IMR-90 (cell line): Measurements from ENCODE around the gene EML1. TPM values are rescaled to one million over a fixed set of nuclear protein-coding genes. Genes with fewer than 3 reads are reported as not detected.
A peak's percentile ranks its signal among the peaks of the same experiment; 100 is the strongest.

ENCODE experiments used
- ATAC-seq: fragments of 200-7000 bp; cut with Tn5 transposase; 2 replicates; pipeline ENCODE4 v1.9.1; 2020; ENCODE audit warnings: low read depth, mild to moderate bottlenecking, moderate library complexity
- BruUV-seq: library from RNA; stranded (reverse); fragments of 400-500 nt; replicated peaks from 2 replicates; lab custom pipeline; 2021; lab: Mats Ljungman, UMichigan
- CTCF ChIA-PET: fragments of 300-600 bp; formaldehyde crosslinking; extraction: SDS; loops from one replicate; lab custom pipeline; 2021; ENCODE audit warnings: antibody characterized with exemption; lab: Yijun Ruan, JAX
- POLR2A ChIA-PET: fragments of 300-600 bp; sonication (Branson Sonifier 250); formaldehyde crosslinking; loops from one replicate; lab custom pipeline; 2022; ENCODE audit warnings: antibody characterized with exemption; ENCODE audit not compliant: unreplicated experiment; lab: Charles Lee
- DNase-seq: peaks from one replicate; pipeline ENCODE4 v3.0.0; 2013
- H2AFZ ChIP-seq: replicated peaks from 2 replicates; pipeline ENCODE3; 2013; ENCODE audit warnings: low read length, mild to moderate bottlenecking; ENCODE audit not compliant: poor library complexity
- H2AK5ac ChIP-seq: 2 replicates; pipeline ENCODE4 v1.6.1; 2013; ENCODE audit warnings: low read depth, low read length, inconsistent platforms
- H2AK9ac ChIP-seq: replicated peaks from 2 replicates; pipeline ENCODE3; 2013; ENCODE audit warnings: mild to moderate bottlenecking, low read depth, low read length, moderate library complexity; ENCODE audit not compliant: poor library complexity
- H2BK120ac ChIP-seq: 2 replicates; pipeline ENCODE4 v1.6.1; 2013; ENCODE audit warnings: low read depth, low read length, inconsistent platforms
- H2BK15ac ChIP-seq: 3 replicates; pipeline ENCODE4 v1.6.1; 2013; ENCODE audit warnings: low read depth, low read length, inconsistent platforms
- H2BK20ac ChIP-seq: 2 replicates; pipeline ENCODE4 v1.6.1; 2013; ENCODE audit warnings: low read depth, mild to moderate bottlenecking, inconsistent platforms, low read length, moderate library complexity
- H2BK5ac ChIP-seq: 2 replicates; pipeline ENCODE4 v1.6.1; 2013; ENCODE audit warnings: mild to moderate bottlenecking, low read depth, low read length, inconsistent platforms; ENCODE audit not compliant: poor library complexity, severe bottlenecking
- H3K14ac ChIP-seq: replicated peaks from 2 replicates; pipeline ENCODE4 v1.6.1; 2013; ENCODE audit warnings: low read depth, low read length, inconsistent platforms
- H3K18ac ChIP-seq: 2 replicates; pipeline ENCODE4 v1.6.1; 2013; ENCODE audit warnings: low read depth, low read length, control low read depth
- H3K23ac ChIP-seq: 2 replicates; pipeline ENCODE4 v1.6.1; 2013; ENCODE audit warnings: low read depth, low read length, inconsistent platforms
- H3K27ac ChIP-seq: 2 replicates; pipeline ENCODE4 v1.5.1; 2013; ENCODE audit warnings: mild to moderate bottlenecking, control low read depth, low read length; ENCODE audit not compliant: insufficient read depth
- H3K27me3 ChIP-seq: 2 replicates; pipeline ENCODE4 v1.6.1; 2013; ENCODE audit warnings: low read length; ENCODE audit not compliant: control insufficient read depth, insufficient read depth
- H3K36me3 ChIP-seq: 2 replicates; pipeline ENCODE4 v1.6.1; 2013; ENCODE audit warnings: low read length, mixed read lengths; ENCODE audit not compliant: control insufficient read depth, insufficient read depth
- H3K4ac ChIP-seq: 2 replicates; pipeline ENCODE4 v1.6.1; 2013; ENCODE audit warnings: low read depth, low read length, inconsistent platforms
- H3K4me1 ChIP-seq: 2 replicates; pipeline ENCODE4 v1.6.1; 2013; ENCODE audit warnings: low read length, mixed read lengths; ENCODE audit not compliant: control insufficient read depth, insufficient read depth
- H3K4me2 ChIP-seq: 2 replicates; pipeline ENCODE4 v1.6.1; 2013; ENCODE audit warnings: low read depth, mild to moderate bottlenecking, control low read depth, low read length, moderate library complexity
- H3K4me3 ChIP-seq: 2 replicates; pipeline ENCODE4 v1.5.1; 2013; ENCODE audit warnings: low read depth, mild to moderate bottlenecking, control low read depth, low read length, moderate library complexity; ENCODE audit not compliant: insufficient read depth
- H3K56ac ChIP-seq: 2 replicates; pipeline ENCODE4 v1.6.1; 2013; ENCODE audit warnings: low read length, inconsistent platforms; ENCODE audit not compliant: insufficient read depth; ENCODE audit errors: extremely low read depth
- H3K79me1 ChIP-seq, 2 experiments: 2 replicates each; pipeline ENCODE4 v1.6.1; 2013; ENCODE audit warnings: low read length in 2 of 2, inconsistent platforms in 1 of 2, low read depth in 1 of 2
- H3K9ac ChIP-seq: 2 replicates; pipeline ENCODE4 v1.6.1; 2013; ENCODE audit warnings: low read depth, low read length, control low read depth
- H3K9me1 ChIP-seq: 2 replicates; pipeline ENCODE4 v1.6.1; 2013; ENCODE audit warnings: low read length, inconsistent platforms; ENCODE audit not compliant: insufficient read depth
- H3K9me3 ChIP-seq: 2 replicates; pipeline ENCODE4 v1.6.1; 2013; ENCODE audit warnings: low read length; ENCODE audit not compliant: control insufficient read depth, insufficient read depth
- H4K20me1 ChIP-seq: 2 replicates; pipeline ENCODE4 v1.6.1; 2013; ENCODE audit warnings: low read length, inconsistent platforms; ENCODE audit not compliant: insufficient read depth
- H4K5ac ChIP-seq: 2 replicates; pipeline ENCODE4 v1.6.1; 2013; ENCODE audit warnings: mild to moderate bottlenecking, low read depth, low read length, control low read depth
- H4K8ac ChIP-seq, 2 experiments: 2 replicates each; pipeline ENCODE4 v1.6.1; 2013; ENCODE audit warnings: low read depth in 2 of 2, low read length in 2 of 2, control low read depth in 1 of 2, inconsistent platforms in 1 of 2
- H4K91ac ChIP-seq: 2 replicates; pipeline ENCODE4 v1.6.1; 2013; ENCODE audit warnings: low read depth, low read length, inconsistent platforms; ENCODE audit not compliant: insufficient read depth
- CEBPB ChIP-seq: IDR thresholded peaks from 2 replicates; pipeline ENCODE4 v1.6.1; 2012; ENCODE audit warnings: low read depth, low read length, improper control_type of control experiment
- CHD1 ChIP-seq: IDR thresholded peaks from 2 replicates; pipeline ENCODE4 v1.6.1; 2012; ENCODE audit warnings: low read depth, low read length, improper control_type of control experiment
- MAFK ChIP-seq: IDR thresholded peaks from 2 replicates; pipeline ENCODE4 v1.6.1; 2012; ENCODE audit warnings: low read depth, low read length, improper control_type of control experiment
- MAZ ChIP-seq: IDR thresholded peaks from 2 replicates; pipeline ENCODE4 v1.6.1; 2012; ENCODE audit warnings: low read depth, mild to moderate bottlenecking, low read length, improper control_type of control experiment, moderate library complexity, borderline replicate concordance
- NFE2L2 ChIP-seq: fragments of 150-350 bp; IDR thresholded peaks from 2 replicates; pipeline ENCODE4 v1.6.1; 2016; ENCODE audit warnings: low read depth, mild to moderate bottlenecking, low read length
- POLR2A ChIP-seq: IDR thresholded peaks from 2 replicates; pipeline ENCODE4 v1.6.1; 2012; ENCODE audit warnings: mild to moderate bottlenecking, low read depth, low read length
- RFX5 ChIP-seq: IDR thresholded peaks from 2 replicates; pipeline ENCODE4 v1.8.0; 2012; ENCODE audit warnings: low read depth, mild to moderate bottlenecking, low read length, moderate library complexity
- SMC3 ChIP-seq: fragments of 150-350 bp; IDR thresholded peaks from 2 replicates; pipeline ENCODE4 v1.6.1; 2016; ENCODE audit warnings: low read depth, mild to moderate bottlenecking, antibody characterized with exemption, low read length, moderate library complexity
- WGBS, 2 experiments: methylation state at CpG; one replicate each; pipeline versions ENCODE4 v1.1.5 to v1.1.7; 2013; ENCODE audit warnings: missing lambda C conversion rate in 2 of 2; ENCODE audit not compliant: insufficient read length in 1 of 2; ENCODE audit errors: extremely low coverage in 2 of 2; 5-methylcytosine and 5-hydroxymethylcytosine counted together
- dilution Hi-C: fragments of 300-500 bp; cut with HindIII; formaldehyde crosslinking; loops from one replicate; pipeline ENCODE4 v1.14.3; 2018; ENCODE audit warnings: low sequenced_read_pairs; ENCODE audit not compliant: unreplicated experiment
- in situ Hi-C: fragments of 300-500 bp; cut with MboI; formaldehyde crosslinking; loops from 3 replicates; pipeline ENCODE4 v1.14.3; 2019; ENCODE audit warnings: low sequenced_read_pairs, inconsistent platforms, mixed read lengths
- intact Hi-C: fragments of 100-400 bp; cut with micrococcal nuclease; formaldehyde crosslinking; loops from 2 replicates; pipeline ENCODE4 v1.10.0; 2022
- polyA plus RNA-seq, 3 experiments: library from polyadenylated mRNA; depleted of rRNA; stranded (reverse); fragments of >200 nt; gene quantifications; 2 replicates each; pipeline ENCODE4 v1.2.3, GENCODE V29; 2012; ENCODE audit warnings: low replicate concordance in 1 of 3
- total RNA-seq: library from RNA; depleted of rRNA; stranded (reverse); fragments of >200 nt; gene quantifications from 2 replicates; pipeline ENCODE4 v1.2.3, GENCODE V29; 2012

EML1 gene
- total and polyA plus RNA-seq, 2 of the 4 experiments (the other 2 are of a cell fraction), result 14.0 to 42.3 TPM

DNA sequence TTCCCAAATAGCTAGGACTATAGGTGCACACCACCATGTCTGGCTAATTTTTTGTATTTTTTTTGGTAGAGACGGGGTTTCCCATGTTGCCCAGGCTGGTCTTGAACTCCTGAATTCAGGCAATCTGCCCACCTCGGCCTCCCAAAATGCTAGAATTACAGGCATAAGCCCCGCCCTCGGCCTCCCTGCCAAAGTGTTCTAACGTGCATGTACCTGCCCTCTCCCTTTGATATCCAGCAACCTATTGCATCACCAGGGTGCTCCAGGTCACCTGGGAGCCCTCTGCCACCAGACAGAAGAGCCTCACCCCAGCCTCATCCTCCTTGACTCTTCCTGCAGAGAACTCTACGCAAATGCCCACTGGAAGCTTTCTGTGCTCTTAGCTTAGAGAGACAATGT is 2.2 kb upstream of the EML1 start:
- Histone ChIP-seq H2BK5ac (no peak overlapping the region), H3K4me1 (peaks cover 10% of the 10 kb centered on the region), H3K23ac (no peak overlapping the region), H2BK120ac (peak overlapping the region; percentile 60), H3K4ac (peak overlapping the region; percentile 48), H2AFZ (no peak overlapping the region), H3K9me1 (peaks cover 6% of the 10 kb centered on the region), H2AK5ac (peak overlapping the region; percentile 89; the same call in 1 of the 2 replicates), H3K27ac (no peak overlapping the region), H4K91ac (peak overlapping the region; percentile 5; the same call in 1 of the 2 replicates), H4K20me1 (peaks cover 11% of the 10 kb centered on the region; the same call in 1 of the 2 replicates), H2BK15ac (0 out of 3 replicates have a peak overlapping the region, but pooled peaks have one; percentile 34), H3K9me3 (peaks cover 4% of the 10 kb centered on the region; the same call in 1 of the 2 replicates), H3K4me2 (no peak overlapping the region), H4K8ac (no peak overlapping the region), H3K14ac (no peak overlapping the region; the same call in 1 of the 2 replicates), H3K18ac (no peak overlapping the region), H2BK20ac (peak overlapping the region; percentile 14; the same call in 1 of the 2 replicates), H3K4me3 (no peak overlapping the region), H3K36me3 (no peaks in the 10 kb centered on the region), H2AK9ac (no peak overlapping the region), H3K27me3 (no peaks in the 10 kb centered on the region), H3K56ac (no peak overlapping the region), H3K79me1 (peaks cover 5 to 25% of the 10 kb centered on the region in 2 experiments), H3K9ac (no peak overlapping the region), H4K5ac (no peak overlapping the region)
- no peak for DNase-seq
- ChIA-PET POLR2A (no interaction called here), CTCF (no interaction called here)
- 84% methylated on average over 4 of the region's 6 CpGs; no CpG with 5 or more reads in 1 of the 2 experiments for WGBS, 2 experiments
- in situ Hi-C loops (no loop called here), intact Hi-C loops (loop anchor here (5.0 kb wide), 1 partner anchor 86 kb away; no protein-coding TSS in a partner anchor), dilution Hi-C loops (no loop called here)
- BruUV-seq, result no TSS peak
- ATAC-seq, result no peak
- TF ChIP-seq CHD1 (no peak), MAFK (no peak), NFE2L2 (no peak), POLR2A (no peak), MAZ (no peak), RFX5 (no peak), SMC3 (no peak), CEBPB (peak; percentile 46; the same call in 1 of the 2 replicates)
